ENCODE data around the gene CTXN3. TPM values are rescaled to one million over a fixed set of nuclear protein-coding genes. Genes with fewer than 3 reads are reported as not detected.

The CTXN3 gene
- total RNA-seq, 6 experiments from 2014 or later, result not detected

GRCh38 chr5:127665641-127666040 is 16.8 kb downstream of the CTXN3 start:
- no peak for TF ChIP-seq CTCF (IDR thresholded peaks at IDR 0.05)
- no peak for TF ChIP-seq POLR2A (IDR thresholded peaks at IDR 0.05)
- Histone ChIP-seq H3K4me3 (no peak overlapping the region), H3K9me3 (no peaks in the 10 kb centered on the region), H3K27me3 (no peaks in the 10 kb centered on the region), H3K36me3 (no peaks in the 10 kb centered on the region), H3K4me1 (no peaks in the 10 kb centered on the region), H3K27ac (no peak overlapping the region)
- DNase-seq (no peak), ATAC-seq (no peak)
- intact Hi-C loops (cut with DNase I), result no loop called here

GRCh38 chr5:127666043-127666716 is 17.3 kb downstream of the CTXN3 start:
- no peak for ATAC-seq
- Histone ChIP-seq H3K4me1 (no peaks in the 10 kb centered on the region), H3K27ac (no peak overlapping the region), H3K4me3 (no peak overlapping the region), H3K27me3 (no peaks in the 10 kb centered on the region), H3K36me3 (no peaks in the 10 kb centered on the region), H3K9me3 (no peaks in the 10 kb centered on the region)
- TF ChIP-seq CTCF (IDR thresholded peaks at IDR 0.05), result no peak
- no peak for DNase-seq
- WGBS (ENCODE audit: insufficient coverage, low coverage, low lambda C conversion rate, missing lambda C conversion rate), result 52% methylated on average over 3 of the region's 3 CpGs
- intact Hi-C loops (cut with DNase I), result no loop called here

- no peaks in the 10 kb centered on the region for H3K9me3 ChIP-seq
- ATAC-seq (no peak), DNase-seq (no peak)
- WGBS (ENCODE audit: insufficient coverage, low coverage, low lambda C conversion rate, missing lambda C conversion rate), result 22% methylated on average over 3 of the region's 3 CpGs
- H3K36me3 ChIP-seq, result no peaks in the 10 kb centered on the region
- no peaks in the 10 kb centered on the region for H3K27me3 ChIP-seq
- no peak overlapping the region for H3K27ac ChIP-seq
- no peak for TF ChIP-seq CTCF (IDR thresholded peaks at IDR 0.05)
- TF ChIP-seq POLR2A (IDR thresholded peaks at IDR 0.05), result no peak
- no peaks in the 10 kb centered on the region for H3K4me1 ChIP-seq
- intact Hi-C loops (cut with DNase I), result no loop called here
- no peak overlapping the region for H3K4me3 ChIP-seq
Observed at GRCh38 chr5:127667926-127668325, 19.0 kb downstream of the CTXN3 start.

- 67% methylated on average over 6 of the region's 6 CpGs for WGBS (ENCODE audit: insufficient coverage, low coverage, low lambda C conversion rate, missing lambda C conversion rate)
- Histone ChIP-seq H3K27ac (no peak overlapping the region), H3K9me3 (no peaks in the 10 kb centered on the region), H3K4me3 (no peak overlapping the region), H3K4me1 (no peaks in the 10 kb centered on the region), H3K27me3 (no peaks in the 10 kb centered on the region), H3K36me3 (no peaks in the 10 kb centered on the region)
- intact Hi-C loops (cut with DNase I), result no loop called here
- ATAC-seq, result no peak
- no peak for TF ChIP-seq CTCF (IDR thresholded peaks at IDR 0.05)
- TF ChIP-seq POLR2A (IDR thresholded peaks at IDR 0.05), result no peak
- DNase-seq, result no peak
Observed at GRCh38 chr5:127671218-127671617, 22.3 kb downstream of the CTXN3 start.
